ENCODE results near the gene PLEKHB2.
"Not testable (repeated sequence)": the region's sequence is repeated elsewhere in the genome, so short reads cannot be mapped to it uniquely, and the experiment has no call there.

The PLEKHB2 gene, protein sequence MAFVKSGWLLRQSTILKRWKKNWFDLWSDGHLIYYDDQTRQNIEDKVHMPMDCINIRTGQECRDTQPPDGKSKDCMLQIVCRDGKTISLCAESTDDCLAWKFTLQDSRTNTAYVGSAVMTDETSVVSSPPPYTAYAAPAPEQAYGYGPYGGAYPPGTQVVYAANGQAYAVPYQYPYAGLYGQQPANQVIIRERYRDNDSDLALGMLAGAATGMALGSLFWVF

DNA sequence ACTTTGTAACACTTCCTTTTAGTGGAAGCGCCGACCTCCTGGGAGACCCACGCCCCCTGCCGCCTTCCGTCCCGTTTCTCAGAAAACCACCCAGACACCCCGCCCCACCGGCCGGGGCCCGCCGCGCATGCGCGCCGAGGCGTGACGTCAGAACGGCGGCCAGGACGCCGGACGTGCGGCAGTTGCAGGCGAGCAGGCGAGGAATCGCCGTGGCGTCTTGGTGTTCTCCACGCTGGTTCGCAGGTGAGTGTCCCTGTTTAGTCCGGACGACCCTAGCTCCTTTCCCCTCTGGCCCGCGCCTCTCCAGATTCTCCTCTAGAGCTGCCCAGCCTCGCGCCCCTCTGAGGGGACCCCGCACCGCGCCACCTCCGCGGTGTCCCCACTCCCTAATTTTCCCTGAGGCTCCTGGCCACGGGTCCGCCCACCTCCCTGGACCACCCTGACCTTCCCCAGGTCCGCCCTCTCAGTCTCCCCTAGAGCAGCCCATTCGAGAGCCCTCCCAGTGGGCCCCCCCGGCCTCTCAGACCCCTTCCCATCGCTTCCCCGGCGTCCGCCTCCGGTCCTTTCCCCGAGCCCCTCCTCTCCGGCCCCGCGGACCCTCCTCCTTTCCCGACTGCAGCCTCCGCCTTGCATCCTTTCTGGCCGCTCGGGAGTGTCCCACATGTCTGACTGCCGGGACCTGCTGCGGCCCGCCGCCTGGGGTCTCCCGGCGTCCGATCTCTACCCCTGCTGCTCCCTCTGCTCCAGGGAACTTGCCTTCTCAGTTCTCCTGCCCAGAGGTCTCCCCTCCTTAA lies at the start of gene PLEKHB2:
Gene PLEKHB2 (plus strand): TSS at position 181 of the 794 bp plus-strand sequence. CDS start 15,606 bp downstream, outside the sequence.
- DNase-seq (ENCODE audit: low read depth), result peak; percentile 79

GRCh38 chr2:131056204-131056931 lies 48.8 kb upstream of the PLEKHB2 start:
- DNase-seq (ENCODE audit: low read depth), result no peak

- no peak for DNase-seq (ENCODE audit: low read depth)
Measured at GRCh38 chr2:131056932-131057287, 48.2 kb upstream of the PLEKHB2 start.

GRCh38 chr2:131058214-131058843 lies 46.8 kb upstream of the PLEKHB2 start:
- no peak for DNase-seq (ENCODE audit: low read depth)

- DNase-seq (ENCODE audit: low read depth), result no peak
Measured at GRCh38 chr2:131058920-131059319, 46.2 kb upstream of the PLEKHB2 start.

GRCh38 chr2:131063501-131064283 lies 41.4 kb upstream of the PLEKHB2 start:
- no peak for DNase-seq (ENCODE audit: low read depth)

GRCh38 chr2:131064589-131065512 lies 40.3 kb upstream of the PLEKHB2 start:
- no peak for DNase-seq (ENCODE audit: low read depth)

DNA sequence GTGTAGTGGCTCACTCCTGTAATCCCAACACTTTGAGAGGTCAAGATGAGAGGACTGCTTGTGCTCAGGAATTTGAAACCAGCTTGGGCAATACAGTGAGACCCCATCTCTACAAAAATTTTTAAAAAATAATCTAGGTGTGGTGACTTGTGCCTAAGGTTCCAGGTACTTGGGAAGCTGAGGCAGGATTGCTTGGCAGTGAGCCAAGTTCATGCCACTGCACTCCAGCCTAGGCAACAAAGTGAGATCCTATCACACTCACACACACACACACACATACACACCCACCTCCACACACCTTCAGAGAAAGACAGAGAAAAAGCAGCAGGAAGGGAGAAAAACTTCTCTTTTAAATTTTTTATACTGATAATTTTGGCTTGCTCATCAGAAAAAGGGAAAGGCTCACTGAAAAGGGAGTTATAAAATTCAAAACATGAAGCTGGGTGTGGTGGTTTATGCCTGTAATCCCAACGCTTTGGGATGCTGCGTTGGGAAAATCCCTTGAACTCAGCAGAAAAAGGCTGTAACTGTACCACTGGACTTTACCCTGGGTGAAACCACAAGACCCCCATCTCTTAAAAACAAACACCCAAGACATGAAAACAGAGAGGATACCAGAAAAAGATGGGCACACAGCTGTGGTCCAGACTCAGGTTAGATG lies 37.5 kb upstream of the PLEKHB2 start:
- no peak for DNase-seq (ENCODE audit: low read depth)

GRCh38 chr2:131068172-131068571 lies 37.0 kb upstream of the PLEKHB2 start:
- DNase-seq (ENCODE audit: low read depth), result not testable (repeated sequence)

DNA sequence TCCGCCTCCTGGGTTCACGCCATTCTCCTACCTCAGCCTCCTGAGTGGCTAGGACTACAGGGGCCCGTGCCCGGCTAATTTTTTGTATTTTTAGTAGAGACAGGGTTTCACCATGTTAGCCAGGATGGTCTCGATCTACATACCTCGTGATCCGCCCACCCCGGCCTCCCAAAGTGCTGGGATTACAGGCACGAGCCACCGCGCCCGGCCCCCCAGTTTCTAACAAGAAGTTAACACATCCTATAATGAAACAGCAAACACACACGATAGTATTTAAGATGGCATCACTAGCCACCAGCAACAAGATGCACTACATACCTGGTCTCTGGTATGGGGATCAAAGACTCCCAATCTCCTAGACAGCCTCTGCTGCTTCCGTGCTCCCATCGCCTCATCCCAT lies 29.6 kb upstream of the PLEKHB2 start:
- DNase-seq (ENCODE audit: low read depth), result not testable (repeated sequence)

DNA sequence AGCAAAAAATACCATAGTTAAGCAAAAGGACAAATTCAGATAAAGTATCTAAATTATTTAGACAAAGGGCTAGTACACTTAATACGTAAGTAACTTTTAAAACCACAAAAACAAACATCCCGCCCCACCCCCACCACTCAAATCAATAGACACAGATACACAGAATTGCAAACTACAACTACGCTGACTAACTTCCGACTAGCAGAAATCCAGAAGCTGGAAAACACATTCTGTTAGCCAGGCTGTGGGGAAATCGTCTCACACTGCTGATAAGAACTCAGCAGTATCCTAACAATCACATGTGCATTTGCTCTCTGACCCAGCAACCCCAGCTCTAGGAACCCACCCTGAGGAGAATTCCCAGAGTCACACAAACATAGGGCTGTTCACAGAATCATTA lies 28.4 kb upstream of the PLEKHB2 start:
- DNase-seq (ENCODE audit: low read depth), result no peak

GRCh38 chr2:131077182-131077846 lies 27.8 kb upstream of the PLEKHB2 start:
- DNase-seq (ENCODE audit: low read depth), result no peak

GRCh38 chr2:131077966-131078365 lies 27.2 kb upstream of the PLEKHB2 start:
- DNase-seq (ENCODE audit: low read depth), result no peak

DNA sequence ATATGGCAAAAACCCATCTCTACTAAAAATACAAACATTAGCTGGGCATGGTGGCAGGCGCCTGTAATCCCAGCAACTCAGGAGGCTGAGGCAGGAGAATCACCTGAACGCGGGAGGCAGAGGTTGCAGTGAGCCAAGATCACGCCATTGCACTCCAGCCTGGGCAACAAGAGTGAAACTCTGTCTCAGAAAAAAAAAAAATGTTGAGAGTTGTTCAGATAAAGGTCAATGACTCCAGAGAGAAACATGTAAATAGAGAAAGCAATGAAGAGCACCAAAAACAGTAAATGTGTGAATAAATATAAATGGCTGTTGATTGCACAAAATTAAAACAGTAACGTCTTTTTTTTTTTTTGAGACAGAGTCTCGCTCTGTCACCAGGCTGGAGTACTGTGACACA lies 25.2 kb upstream of the PLEKHB2 start:
- not testable (repeated sequence) for DNase-seq (ENCODE audit: low read depth)

GRCh38 chr2:131081190-131081589 lies 23.9 kb upstream of the PLEKHB2 start:
- no peak for DNase-seq (ENCODE audit: low read depth)

- no peak for DNase-seq (ENCODE audit: low read depth)
Measured at GRCh38 chr2:131085646-131086045, 19.5 kb upstream of the PLEKHB2 start.

DNA sequence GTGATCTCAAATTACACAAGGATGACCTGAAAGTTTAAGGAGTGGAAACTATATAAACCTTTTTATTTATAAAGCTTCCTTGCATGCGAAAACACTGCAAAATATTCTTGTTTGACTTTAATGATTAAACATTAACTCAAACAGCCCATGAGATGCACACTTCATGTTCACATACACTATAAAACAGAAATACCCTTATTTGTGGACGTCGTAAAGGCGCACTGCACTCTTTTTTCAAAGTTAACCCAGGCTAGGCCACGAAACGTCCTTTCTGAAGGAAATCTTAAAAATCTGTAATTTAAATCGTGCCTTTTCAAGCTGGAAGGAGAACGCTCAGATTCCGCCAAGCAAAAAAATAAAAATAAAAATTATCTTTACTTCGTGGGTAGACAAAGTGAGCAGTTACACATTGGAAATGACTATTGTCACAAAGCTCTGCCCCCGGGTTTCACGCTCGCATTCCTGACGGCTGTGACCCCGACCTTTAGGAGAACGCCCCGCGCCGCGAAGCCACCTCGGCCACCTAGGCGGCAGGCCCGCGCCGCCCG lies 12.6 kb upstream of the PLEKHB2 start:
- DNase-seq (ENCODE audit: low read depth), result no peak

DNA sequence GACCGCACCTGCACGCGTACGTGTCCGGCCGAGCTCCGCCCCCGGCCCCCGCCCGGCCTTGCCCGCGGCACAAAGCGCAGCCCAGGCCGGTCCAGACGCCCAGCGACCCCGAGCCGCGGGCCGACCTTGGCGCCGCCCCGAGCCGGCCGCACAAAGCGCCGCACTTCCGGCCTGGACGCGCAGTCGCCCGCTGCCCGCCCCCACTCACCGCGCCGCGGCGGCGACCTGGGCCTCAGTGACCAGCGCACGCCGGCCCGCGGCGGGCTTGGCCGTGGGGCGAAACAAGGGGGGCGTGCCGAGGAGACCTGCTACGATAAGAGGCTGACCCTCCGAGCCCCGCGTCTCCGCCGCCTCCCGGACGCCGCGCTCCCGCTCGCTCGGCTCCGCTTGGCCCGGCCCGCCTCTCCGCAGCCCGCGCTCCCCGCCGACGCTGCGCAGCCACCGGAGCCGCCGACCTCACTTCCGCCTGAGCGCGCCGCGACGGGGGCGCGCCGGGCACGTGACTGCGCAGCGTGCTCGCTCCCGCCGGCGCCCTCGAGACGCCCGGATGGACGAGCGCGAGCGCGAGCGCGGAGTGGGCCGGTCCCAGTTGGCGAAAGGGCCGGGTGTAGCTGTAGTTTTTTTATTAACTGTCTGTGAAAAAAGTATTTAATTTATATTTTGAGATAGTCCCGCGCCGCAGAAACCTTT lies 12.0 kb upstream of the PLEKHB2 start, which contains the start of gene FAM168B:
Gene FAM168B (minus strand): TSS at position 455 of the 690 bp plus-strand sequence. CDS start 10,814 bp downstream, outside the sequence.
- DNase-seq (ENCODE audit: low read depth), result peak; percentile 64
